HG02973 (cell line): Measurements from ENCODE around the gene PEX5.
"Not testable (repeated sequence)": the region's sequence is repeated elsewhere in the genome, so short reads cannot be mapped to it uniquely, and the experiment has no call there.

Source experiments
- ATAC-seq: cut with Tn5 transposase; IDR thresholded peaks from one replicate; pipeline ENCODE4 v1.9.1; 2021; ENCODE audit warnings: moderate library complexity; ENCODE audit not compliant: unreplicated experiment

The PEX5 gene

GRCh38 chr12:7210642-7211151 lies 21.2 kb downstream of the PEX5 start:
- ATAC-seq: no peak

GRCh38 chr12:7212678-7213077 lies 23.2 kb downstream of the PEX5 start:
- ATAC-seq: no peak

GRCh38 chr12:7213745-7214144 lies 24.3 kb downstream of the PEX5 start:
- ATAC-seq: not testable (repeated sequence)

- ATAC-seq: no peak
Observed at GRCh38 chr12:7217475-7218069, 28.1 kb downstream of the PEX5 start.

GRCh38 chr12:7219599-7220243 lies 30.2 kb downstream of the PEX5 start:
- no peak for ATAC-seq

GRCh38 chr12:7221486-7221885 lies 32.0 kb downstream of the PEX5 start:
- no peak for ATAC-seq

- no peak for ATAC-seq
Observed at GRCh38 chr12:7229741-7230140, 40.3 kb downstream of the PEX5 start.

GRCh38 chr12:7241404-7242005 lies 52.0 kb downstream of the PEX5 start:
- ATAC-seq: no peak

- no peak for ATAC-seq
Observed at GRCh38 chr12:7242176-7243101, 53.0 kb downstream of the PEX5 start.

- ATAC-seq: not testable (repeated sequence)
Observed at GRCh38 chr12:7251328-7251996, 62.0 kb downstream of the PEX5 start.

- ATAC-seq: no peak
Observed at GRCh38 chr12:7259060-7259459, 69.6 kb downstream of the PEX5 start.
